ENCODE measurements around the gene FAM156A.

The FAM156A gene

GRCh38 chrX:52934704-52935469, 23.4 kb downstream of the FAM156A start (continued):
- TF ChIP-seq ZNF148 (tag by site-specific recombination; IDR thresholded peaks at IDR 0.05; ENCODE audit: borderline replicate concordance) = no peak; the same call in 1 of the 2 replicates
- peak; percentile 86 for TF ChIP-seq ZIC2 (tag by site-specific recombination; IDR thresholded peaks at IDR 0.05)
- no peak; the same call in 1 of the 2 replicates for TF ChIP-seq ZNF513 (tag by site-specific recombination; IDR thresholded peaks at IDR 0.05)
- no peak for TF ChIP-seq ZNF23 (tag by site-specific recombination; IDR thresholded peaks at IDR 0.05; ENCODE audit: borderline replicate concordance)
- TF ChIP-seq MYNN (tag by site-specific recombination; IDR thresholded peaks at IDR 0.05; ENCODE audit: borderline replicate concordance) = no peak
- TF ChIP-seq ZNF704 (tag by site-specific recombination; IDR thresholded peaks at IDR 0.05) = no peak
- peak; percentile 99 for TF ChIP-seq ZNF362 (tag by site-specific recombination; IDR thresholded peaks at IDR 0.05)
- peak; percentile 90 for TF ChIP-seq ZEB2 (tag by site-specific recombination; IDR thresholded peaks at IDR 0.05)
- TF ChIP-seq ZNF391 (tag by site-specific recombination; IDR thresholded peaks at IDR 0.05; ENCODE audit: borderline replicate concordance, low read depth) = peak; percentile 96; the same call in 1 of the 2 replicates
- TF ChIP-seq ZNF211 (tag by site-specific recombination; IDR thresholded peaks at IDR 0.05; ENCODE audit: low read depth) = no peak
- TF ChIP-seq ZNF121 (tag by site-specific recombination; IDR thresholded peaks at IDR 0.05) = no peak
- peak; percentile 90 for TF ChIP-seq KLF17 (tag by site-specific recombination; IDR thresholded peaks at IDR 0.05)
- TF ChIP-seq ZNF707 (tag by site-specific recombination; IDR thresholded peaks at IDR 0.05) = no peak
- no peak for TF ChIP-seq ZNF510 (tag by site-specific recombination; IDR thresholded peaks at IDR 0.05; ENCODE audit: insufficient replicate concordance)
- no peak for TF ChIP-seq ZNF292 (tag by site-specific recombination; IDR thresholded peaks at IDR 0.05; ENCODE audit: borderline replicate concordance, low read depth)
- no peak for TF ChIP-seq ZNF473 (tag by site-specific recombination; IDR thresholded peaks at IDR 0.05)
- TF ChIP-seq ZNF433 (tag by site-specific recombination; IDR thresholded peaks at IDR 0.05; ENCODE audit: low read depth) = no peak
- TF ChIP-seq SCRT1 (tag by site-specific recombination; IDR thresholded peaks at IDR 0.05; ENCODE audit: borderline replicate concordance) = peak; percentile 24; the same call in 1 of the 2 replicates
- peak; percentile 22 for TF ChIP-seq ZBTB26 (tag by site-specific recombination; optimal IDR thresholded peaks at IDR 0.05)
- TF ChIP-seq GLIS1 (tag by site-specific recombination; IDR thresholded peaks at IDR 0.05) = peak; percentile 73
- no peak for TF ChIP-seq ZNF274 (IDR thresholded peaks at IDR 0.05; ENCODE audit: low read length)
- no peak for TF ChIP-seq ZNF274 (tag by site-specific recombination; IDR thresholded peaks at IDR 0.05; ENCODE audit: borderline replicate concordance)
- peak; percentile 78; the same call in 1 of the 2 replicates for TF ChIP-seq ZBTB1 (tag by site-specific recombination; IDR thresholded peaks at IDR 0.05)
- TF ChIP-seq ZNF426 (tag by site-specific recombination; IDR thresholded peaks at IDR 0.05) = no peak
- no peak for TF ChIP-seq ZNF223 (tag by site-specific recombination; IDR thresholded peaks at IDR 0.05)
- TF ChIP-seq ZNF354C (tag by site-specific recombination; IDR thresholded peaks at IDR 0.05; ENCODE audit: borderline replicate concordance, low read depth) = no peak
- 0 out of 2 replicates have a peak, but pooled peaks have one; percentile 54 for TF ChIP-seq KLF16 (tag by site-specific recombination; IDR thresholded peaks at IDR 0.05)
- no peak for TF ChIP-seq ZNF791 (tag by site-specific recombination; IDR thresholded peaks at IDR 0.05)

Measured in HEK293 (cell line).